GM19452 (cell line): ENCODE measurements around the gene CLDN11.

Experiments
- ATAC-seq: cut with Tn5 transposase; IDR thresholded peaks from one replicate; pipeline ENCODE4 v1.9.1; 2021; ENCODE audit not compliant: unreplicated experiment

CLDN11 gene

DNA sequence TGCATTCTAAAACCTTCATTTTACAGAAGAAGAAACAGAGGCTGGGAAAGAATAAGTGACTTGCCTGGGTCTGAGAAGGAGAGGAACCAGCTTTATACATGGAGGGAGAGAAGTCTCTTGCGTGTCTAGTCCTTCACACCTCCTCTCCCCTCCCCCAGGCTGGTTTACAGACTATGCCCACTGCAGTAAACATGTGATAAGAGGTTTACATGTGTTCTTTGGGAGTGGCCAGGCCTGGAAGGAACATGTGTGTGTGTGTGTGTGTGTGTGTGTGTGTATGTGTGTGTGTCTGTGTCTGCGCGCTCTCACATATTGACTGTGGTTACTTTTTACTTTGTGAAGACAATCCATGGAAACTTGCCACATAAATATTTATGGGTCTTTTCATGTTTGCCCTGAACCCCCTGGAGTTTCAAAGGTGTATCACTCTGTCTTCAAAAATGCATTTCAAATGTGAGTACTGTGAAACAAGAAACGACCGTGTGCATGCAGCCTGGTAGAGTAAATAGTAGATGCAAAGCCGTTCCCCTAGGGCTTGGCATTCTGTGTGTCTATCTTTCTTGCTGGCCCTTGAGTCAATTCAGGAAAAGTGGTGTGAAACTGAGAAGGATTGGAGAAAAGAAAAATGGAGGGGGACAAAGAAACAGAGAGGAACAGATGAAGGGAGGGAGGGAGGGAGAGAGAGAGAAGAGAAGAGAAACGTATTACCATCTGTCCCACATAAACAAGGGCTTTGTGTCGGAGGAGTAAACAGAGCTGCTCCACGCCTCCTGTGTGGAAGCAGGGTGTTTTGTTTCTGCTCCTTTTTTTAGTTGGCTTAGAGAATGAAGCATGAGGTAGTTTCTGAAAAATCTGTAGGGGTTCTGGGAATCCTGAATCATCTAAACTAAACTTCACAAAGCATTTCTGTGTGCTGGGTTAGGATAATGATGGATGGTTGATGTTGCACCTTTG lies 51.7 kb downstream of the CLDN11 start:
- ATAC-seq, result no peak

- no peak for ATAC-seq
Observed at GRCh38 chr3:170471149-170471548, 52.5 kb downstream of the CLDN11 start.

DNA sequence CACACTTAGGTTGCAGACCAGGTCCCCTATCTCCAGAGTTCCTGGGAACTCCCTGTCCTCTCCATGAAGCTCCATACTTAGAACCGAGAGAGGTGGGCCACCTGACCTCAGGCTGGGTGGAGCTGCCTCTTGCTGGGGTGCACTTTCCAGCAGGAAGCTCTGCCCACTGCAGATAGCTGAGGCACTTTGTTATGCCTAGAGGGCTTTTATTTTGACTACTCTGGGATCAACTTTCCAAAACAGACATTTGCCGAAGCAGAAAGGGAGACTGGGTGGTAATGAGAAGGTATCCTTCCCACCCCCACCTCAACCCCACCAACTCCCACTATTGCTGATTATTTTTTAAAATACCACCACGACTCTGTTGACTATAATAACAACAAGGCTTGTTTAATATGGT lies 54.7 kb downstream of the CLDN11 start:
- ATAC-seq, result no peak

- ATAC-seq, result no peak
Observed at GRCh38 chr3:170475092-170475685, 56.5 kb downstream of the CLDN11 start.

GRCh38 chr3:170476291-170476690 lies 57.6 kb downstream of the CLDN11 start:
- ATAC-seq, result no peak

DNA sequence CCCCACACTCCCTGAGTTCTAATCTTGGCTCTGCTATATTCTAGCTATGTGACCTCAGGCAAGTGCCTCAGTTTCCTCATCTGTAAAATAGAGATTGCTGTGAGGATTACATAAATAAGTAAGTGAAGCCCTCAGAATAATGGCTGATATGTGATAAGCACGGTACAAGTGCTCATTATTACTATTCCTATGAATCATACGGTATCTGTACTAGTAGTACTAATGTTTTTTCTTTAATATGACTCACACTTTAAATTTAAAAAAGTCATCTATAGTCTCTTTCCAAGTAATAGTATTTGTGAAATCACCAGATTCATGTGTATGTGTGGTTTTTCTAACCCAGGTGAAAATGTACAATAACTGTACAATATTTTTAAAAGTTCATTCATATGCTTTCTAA lies 58.7 kb downstream of the CLDN11 start:
- no peak for ATAC-seq

DNA sequence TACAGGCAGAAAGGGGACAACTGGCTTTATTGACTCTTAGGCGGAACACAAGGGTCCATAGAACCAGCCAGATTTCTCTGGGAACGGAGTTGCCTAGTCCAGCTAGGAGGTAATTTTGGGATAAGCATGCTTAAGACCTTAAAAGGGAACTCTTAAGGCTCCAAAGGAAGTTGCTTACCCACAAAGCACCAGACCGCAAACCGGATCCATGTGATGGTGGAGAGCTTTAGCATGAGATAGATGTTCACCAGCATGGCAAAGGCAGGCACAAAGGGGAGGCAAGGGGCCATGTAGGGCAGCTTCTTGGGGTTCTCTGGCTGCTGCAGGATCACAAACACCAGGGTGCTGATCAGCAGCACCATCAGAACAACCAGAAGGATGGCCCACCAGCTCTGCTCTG lies 61.4 kb downstream of the CLDN11 start:
- ATAC-seq, result no peak

DNA sequence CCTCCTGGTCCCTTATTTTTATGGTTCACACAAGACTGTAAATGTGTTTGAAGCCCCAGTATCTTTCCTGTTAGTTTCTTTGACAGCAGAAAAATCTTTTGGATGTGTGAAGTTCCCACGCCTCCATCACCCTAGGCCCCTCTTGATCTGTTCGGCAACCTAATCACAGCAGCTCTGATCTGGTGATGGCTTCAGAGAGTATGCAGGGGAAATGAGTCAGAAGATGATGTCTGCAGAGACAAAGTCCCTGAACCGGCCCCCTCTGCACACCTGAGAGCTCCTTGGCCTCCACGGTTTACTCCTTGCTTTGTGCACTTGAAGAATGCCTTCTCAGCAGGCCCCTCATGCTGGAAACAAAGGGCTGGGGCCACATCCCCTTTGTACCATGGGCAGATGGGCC lies 63.5 kb downstream of the CLDN11 start:
- ATAC-seq, result no peak

GRCh38 chr3:170483485-170484262 lies 65.0 kb downstream of the CLDN11 start:
- ATAC-seq, result no peak
